ENCODE measurements around the gene SSNA1. TPM values are rescaled to one million over a fixed set of nuclear protein-coding genes. Genes with fewer than 3 reads are reported as not detected.

SSNA1 gene
- polyA plus RNA-seq, 4 donors, result 68.9 to 146 (median 103) TPM

DNA sequence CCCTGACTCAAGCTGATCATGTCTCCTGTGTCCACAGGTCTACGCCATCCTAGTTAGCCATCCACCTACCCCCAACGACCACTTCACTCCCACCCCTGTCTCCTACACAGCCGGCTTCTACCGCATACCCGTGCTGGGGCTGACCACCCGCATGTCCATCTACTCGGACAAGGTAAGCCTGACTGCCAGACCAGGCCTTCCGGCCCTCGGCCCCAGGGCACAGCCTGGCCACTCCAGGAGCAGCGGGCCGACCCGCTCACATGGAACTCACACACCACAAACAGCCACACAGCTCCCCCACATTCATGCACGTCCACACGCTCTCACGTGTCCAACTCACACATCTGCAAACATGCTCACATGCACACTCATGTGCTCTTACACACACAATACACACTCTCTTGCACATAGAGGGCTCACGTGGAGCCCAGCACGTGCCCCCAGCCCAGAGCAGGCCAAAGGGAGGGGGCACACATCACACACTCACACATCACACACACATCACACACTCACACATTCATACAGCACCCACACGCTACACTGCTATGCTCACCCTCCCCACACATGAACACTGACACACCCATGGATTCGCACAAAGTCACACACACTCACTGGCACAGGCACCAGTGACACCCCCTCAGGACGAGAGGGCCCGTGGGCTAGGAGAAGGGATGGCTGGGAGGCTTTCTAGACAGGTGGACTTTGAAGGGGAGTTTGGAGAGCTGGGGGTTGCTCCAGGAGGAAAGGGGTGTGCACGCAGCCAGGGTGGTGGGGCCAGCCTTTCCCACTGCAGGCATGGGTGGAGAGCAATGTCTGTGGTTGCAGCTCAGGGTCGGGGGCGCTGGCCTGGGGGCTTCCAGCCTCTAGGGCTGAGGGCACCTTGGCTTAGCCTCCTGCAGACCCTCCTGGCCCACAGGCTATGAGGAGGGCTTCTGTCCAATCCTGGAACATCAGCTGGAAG lies 46.2 kb upstream of the SSNA1 start:
- DNase-seq (no peak), FAIRE-seq (no peak)
- no peak overlapping the region for H3K4me3 ChIP-seq (ENCODE audit: low read depth in 1 of 3, low read length in 3 of 3)
- H3K27ac ChIP-seq (ENCODE audit: low read depth in 1 of 3, low read length in 2 of 3), result no peak overlapping the region
- peaks cover 10 to 72% (median 23%) of the 10 kb centered on the region in 3 donors for H3K27me3 ChIP-seq (ENCODE audit: control insufficient read depth in 3 of 3, insufficient read depth in 3 of 3, low read length in 3 of 3)
- H3K4me1 ChIP-seq (ENCODE audit: control insufficient read depth in 3 of 3, insufficient read depth in 2 of 3, low read depth in 1 of 3, low read length in 2 of 3), result no peaks in the 10 kb centered on the region
- no peaks in the 10 kb centered on the region for H3K36me3 ChIP-seq (ENCODE audit: control insufficient read depth in 3 of 3, insufficient read depth in 2 of 3, low read depth in 1 of 3, low read length in 3 of 3)
- no peaks in the 10 kb centered on the region for H3K9me3 ChIP-seq (ENCODE audit: control insufficient read depth in 2 of 2, insufficient read depth in 1 of 2, low read depth in 1 of 2, low read length in 1 of 2)
- 64 to 77% (median 70%) methylated on average over 24 of the region's 24 CpGs for whole genome bisulfite sequencing, 3 donors

DNA sequence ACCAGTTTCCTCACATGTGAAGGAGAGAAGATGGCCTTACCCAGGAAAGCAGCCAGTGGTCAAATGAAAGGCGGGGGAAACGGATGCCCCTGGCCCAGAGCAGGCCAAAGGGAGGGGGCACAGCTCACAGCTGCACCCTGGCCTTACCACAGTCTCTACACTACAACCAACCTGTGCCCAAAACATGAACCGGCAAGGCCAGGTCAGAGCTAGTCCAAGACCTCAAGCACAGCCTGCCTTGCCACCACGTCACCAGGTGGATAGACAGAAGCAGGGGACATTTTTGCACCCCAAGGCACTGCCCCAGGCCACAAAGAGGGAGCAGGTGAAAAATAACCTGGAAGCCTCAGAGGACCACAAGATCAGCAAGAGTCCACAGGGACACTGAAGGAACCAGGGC lies 45.0 kb upstream of the SSNA1 start:
- Histone ChIP-seq H3K9me3 (ENCODE audit: control insufficient read depth in 2 of 2, insufficient read depth in 1 of 2, low read depth in 1 of 2, low read length in 1 of 2) (no peaks in the 10 kb centered on the region), H3K27ac (ENCODE audit: low read depth in 1 of 3, low read length in 2 of 3) (no peak overlapping the region), H3K27me3 (ENCODE audit: control insufficient read depth in 3 of 3, insufficient read depth in 3 of 3, low read length in 3 of 3) (peaks cover 10 to 70% (median 26%) of the 10 kb centered on the region in 3 donors), H3K36me3 (ENCODE audit: control insufficient read depth in 3 of 3, insufficient read depth in 2 of 3, low read depth in 1 of 3, low read length in 3 of 3) (no peaks in the 10 kb centered on the region), H3K4me3 (ENCODE audit: low read depth in 1 of 3, low read length in 3 of 3) (no peak overlapping the region), H3K4me1 (ENCODE audit: control insufficient read depth in 3 of 3, insufficient read depth in 2 of 3, low read depth in 1 of 3, low read length in 2 of 3) (no peaks in the 10 kb centered on the region)
- FAIRE-seq (no peak), DNase-seq (no peak)
- 56 to 77% (median 70%) methylated on average over 4 of the region's 4 CpGs for WGBS, 3 donors

- Histone ChIP-seq H3K9me3 (ENCODE audit: control insufficient read depth in 2 of 2, insufficient read depth in 1 of 2, low read depth in 1 of 2, low read length in 1 of 2) (no peaks in the 10 kb centered on the region), H3K27me3 (ENCODE audit: control insufficient read depth in 3 of 3, insufficient read depth in 3 of 3, low read length in 3 of 3) (peaks cover 0 to 62% (median 8%) of the 10 kb centered on the region in 3 donors), H3K27ac (ENCODE audit: low read depth in 1 of 3, low read length in 2 of 3) (no peak overlapping the region), H3K36me3 (ENCODE audit: control insufficient read depth in 3 of 3, insufficient read depth in 2 of 3, low read depth in 1 of 3, low read length in 3 of 3) (no peaks in the 10 kb centered on the region), H3K4me3 (ENCODE audit: low read depth in 1 of 3, low read length in 3 of 3) (no peak overlapping the region), H3K4me1 (ENCODE audit: control insufficient read depth in 3 of 3, insufficient read depth in 2 of 3, low read depth in 1 of 3, low read length in 2 of 3) (no peaks in the 10 kb centered on the region)
- FAIRE-seq (no peak), DNase-seq (no peak)
- WGBS, 3 donors, result 50 to 54% (median 51%) methylated on average over 40 to 49 of the region's 49 CpGs
These were observed 42.5 kb upstream of the SSNA1 start for GRCh38 chr9:137145731-137146526.

DNA sequence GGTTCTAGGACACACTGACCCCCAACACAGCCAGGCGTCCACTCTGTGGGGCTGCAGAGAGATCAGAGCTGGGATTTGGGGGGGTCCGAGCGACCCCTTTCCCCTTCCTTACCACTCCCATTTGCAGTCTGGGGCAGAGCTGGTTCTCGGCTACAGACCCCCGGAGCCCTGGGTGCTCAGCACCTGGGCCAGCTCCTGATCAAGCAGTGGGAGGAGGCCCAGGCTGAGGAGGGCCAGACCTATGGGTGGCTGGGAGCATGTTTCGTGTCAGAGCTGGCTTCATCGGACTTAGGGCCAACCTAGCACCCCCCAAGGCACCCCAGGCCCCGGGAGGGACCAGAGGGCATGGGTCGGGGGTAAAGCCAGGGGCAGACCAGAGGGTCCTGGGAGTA lies 42.0 kb upstream of the SSNA1 start:
- no peak for DNase-seq
- H3K9me3 ChIP-seq (ENCODE audit: control insufficient read depth in 2 of 2, insufficient read depth in 1 of 2, low read depth in 1 of 2, low read length in 1 of 2), result peaks cover 0 to 2% of the 10 kb centered on the region in 2 donors
- no peaks in the 10 kb centered on the region for H3K36me3 ChIP-seq (ENCODE audit: control insufficient read depth in 3 of 3, insufficient read depth in 2 of 3, low read depth in 1 of 3, low read length in 3 of 3)
- H3K27me3 ChIP-seq (ENCODE audit: control insufficient read depth in 3 of 3, insufficient read depth in 3 of 3, low read length in 3 of 3), result peaks cover 0 to 56% (median 8%) of the 10 kb centered on the region in 3 donors
- H3K4me3 ChIP-seq (ENCODE audit: low read depth in 1 of 3, low read length in 3 of 3), result no peak overlapping the region
- H3K4me1 ChIP-seq (ENCODE audit: control insufficient read depth in 3 of 3, insufficient read depth in 2 of 3, low read depth in 1 of 3, low read length in 2 of 3), result no peaks in the 10 kb centered on the region
- no peak for FAIRE-seq
- 56 to 60% (median 59%) methylated on average over 9 of the region's 9 CpGs for WGBS, 3 donors
- H3K27ac ChIP-seq (ENCODE audit: low read depth in 1 of 3, low read length in 2 of 3), result no peak overlapping the region

DNA sequence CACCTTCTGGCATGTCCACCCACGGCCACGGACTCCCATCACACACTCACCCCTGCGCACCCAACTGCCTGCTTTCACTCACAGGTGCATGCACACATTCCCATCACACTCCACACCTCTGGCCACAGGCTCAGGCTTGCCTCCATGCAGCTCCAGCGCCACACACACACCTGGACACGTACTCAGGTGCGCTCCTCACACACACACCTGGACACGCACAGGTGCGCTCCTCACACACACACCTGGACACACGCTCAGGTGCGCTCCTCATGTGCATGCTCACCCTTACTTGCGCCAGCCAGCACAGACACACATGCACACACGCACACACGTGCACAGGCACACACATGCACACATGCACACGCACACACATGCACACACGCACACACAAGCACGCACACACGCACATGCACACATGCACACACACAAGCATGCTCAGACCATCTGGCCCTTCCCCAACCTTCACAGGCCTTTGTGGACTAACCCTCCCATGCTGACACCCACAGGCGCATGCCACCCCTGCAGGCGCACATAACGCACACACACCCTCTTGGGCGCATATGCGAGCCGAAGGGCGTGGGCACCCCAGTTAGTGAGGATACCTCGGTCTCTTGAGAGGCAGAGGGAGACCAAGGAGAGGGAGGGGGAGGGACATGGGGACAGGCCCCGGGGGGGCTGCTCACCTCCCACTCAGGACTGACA lies 41.2 kb upstream of the SSNA1 start:
- DNase-seq (no peak), FAIRE-seq (no peak)
- peaks cover 0 to 51% (median 8%) of the 10 kb centered on the region in 3 donors for H3K27me3 ChIP-seq (ENCODE audit: control insufficient read depth in 3 of 3, insufficient read depth in 3 of 3, low read length in 3 of 3)
- no peak overlapping the region for H3K27ac ChIP-seq (ENCODE audit: low read depth in 1 of 3, low read length in 2 of 3)
- 67 to 82% (median 68%) methylated on average over 23 to 26 of the region's 26 CpGs for WGBS, 3 donors
- H3K36me3 ChIP-seq (ENCODE audit: control insufficient read depth in 3 of 3, insufficient read depth in 2 of 3, low read depth in 1 of 3, low read length in 3 of 3), result no peaks in the 10 kb centered on the region
- no peak overlapping the region for H3K4me3 ChIP-seq (ENCODE audit: low read depth in 1 of 3, low read length in 3 of 3)
- no peaks in the 10 kb centered on the region for H3K4me1 ChIP-seq (ENCODE audit: control insufficient read depth in 3 of 3, insufficient read depth in 2 of 3, low read depth in 1 of 3, low read length in 2 of 3)
- peaks cover 0 to 2% of the 10 kb centered on the region in 2 donors for H3K9me3 ChIP-seq (ENCODE audit: control insufficient read depth in 2 of 2, insufficient read depth in 1 of 2, low read depth in 1 of 2, low read length in 1 of 2)

GRCh38 chr9:137147793-137148160 lies 40.7 kb upstream of the SSNA1 start:
- H3K4me1 ChIP-seq (ENCODE audit: control insufficient read depth in 3 of 3, insufficient read depth in 2 of 3, low read depth in 1 of 3, low read length in 2 of 3), result no peaks in the 10 kb centered on the region
- no peaks in the 10 kb centered on the region for H3K36me3 ChIP-seq (ENCODE audit: control insufficient read depth in 3 of 3, insufficient read depth in 2 of 3, low read depth in 1 of 3, low read length in 3 of 3)
- DNase-seq, result no peak
- H3K27me3 ChIP-seq (ENCODE audit: control insufficient read depth in 3 of 3, insufficient read depth in 3 of 3, low read length in 3 of 3), result peaks cover 0 to 47% (median 8%) of the 10 kb centered on the region in 3 donors
- no peak overlapping the region for H3K4me3 ChIP-seq (ENCODE audit: low read depth in 1 of 3, low read length in 3 of 3)
- H3K9me3 ChIP-seq (ENCODE audit: control insufficient read depth in 2 of 2, insufficient read depth in 1 of 2, low read depth in 1 of 2, low read length in 1 of 2), result peaks cover 0 to 2% of the 10 kb centered on the region in 2 donors
- H3K27ac ChIP-seq (ENCODE audit: low read depth in 1 of 3, low read length in 2 of 3), result no peak overlapping the region
- 15 to 29% (median 20%) methylated on average over 12 to 24 of the region's 24 CpGs for WGBS, 3 donors
- FAIRE-seq, result no peak

- FAIRE-seq (no peak), DNase-seq (no peak)
- H3K27me3 ChIP-seq (ENCODE audit: control insufficient read depth in 3 of 3, insufficient read depth in 3 of 3, low read length in 3 of 3), result peaks cover 0 to 42% (median 8%) of the 10 kb centered on the region in 3 donors
- H3K4me1 ChIP-seq (ENCODE audit: control insufficient read depth in 3 of 3, insufficient read depth in 2 of 3, low read depth in 1 of 3, low read length in 2 of 3), result no peaks in the 10 kb centered on the region
- no peak overlapping the region for H3K4me3 ChIP-seq (ENCODE audit: low read depth in 1 of 3, low read length in 3 of 3)
- WGBS, 3 donors, result 72 to 76% (median 75%) methylated on average over 24 to 27 of the region's 27 CpGs
- no peaks in the 10 kb centered on the region for H3K36me3 ChIP-seq (ENCODE audit: control insufficient read depth in 3 of 3, insufficient read depth in 2 of 3, low read depth in 1 of 3, low read length in 3 of 3)
- peaks cover 0 to 2% of the 10 kb centered on the region in 2 donors for H3K9me3 ChIP-seq (ENCODE audit: control insufficient read depth in 2 of 2, insufficient read depth in 1 of 2, low read depth in 1 of 2, low read length in 1 of 2)
- H3K27ac ChIP-seq (ENCODE audit: low read depth in 1 of 3, low read length in 2 of 3), result no peak overlapping the region
These were observed 40.2 kb upstream of the SSNA1 start for GRCh38 chr9:137148242-137148641.

GRCh38 chr9:137148661-137149060 lies 39.8 kb upstream of the SSNA1 start:
- DNase-seq (no peak), FAIRE-seq (no peak)
- H3K4me3 ChIP-seq (ENCODE audit: low read depth in 1 of 3, low read length in 3 of 3), result no peak overlapping the region
- H3K4me1 ChIP-seq (ENCODE audit: control insufficient read depth in 3 of 3, insufficient read depth in 2 of 3, low read depth in 1 of 3, low read length in 2 of 3), result no peaks in the 10 kb centered on the region
- 81 to 86% (median 85%) methylated on average over 18 to 19 of the region's 19 CpGs for WGBS, 3 donors
- H3K27me3 ChIP-seq (ENCODE audit: control insufficient read depth in 3 of 3, insufficient read depth in 3 of 3, low read length in 3 of 3), result peaks cover 0 to 38% (median 8%) of the 10 kb centered on the region in 3 donors
- no peaks in the 10 kb centered on the region for H3K36me3 ChIP-seq (ENCODE audit: control insufficient read depth in 3 of 3, insufficient read depth in 2 of 3, low read depth in 1 of 3, low read length in 3 of 3)
- H3K9me3 ChIP-seq (ENCODE audit: control insufficient read depth in 2 of 2, insufficient read depth in 1 of 2, low read depth in 1 of 2, low read length in 1 of 2), result peaks cover 0 to 2% of the 10 kb centered on the region in 2 donors
- no peak overlapping the region for H3K27ac ChIP-seq (ENCODE audit: low read depth in 1 of 3, low read length in 2 of 3)
